ENCODE data around the gene PTPRC. TPM values are rescaled to one million over a fixed set of nuclear protein-coding genes. Genes with fewer than 3 reads are reported as not detected.

Gene PTPRC
- total RNA-seq, 1 donor from 2014 or later, result not detected

DNA sequence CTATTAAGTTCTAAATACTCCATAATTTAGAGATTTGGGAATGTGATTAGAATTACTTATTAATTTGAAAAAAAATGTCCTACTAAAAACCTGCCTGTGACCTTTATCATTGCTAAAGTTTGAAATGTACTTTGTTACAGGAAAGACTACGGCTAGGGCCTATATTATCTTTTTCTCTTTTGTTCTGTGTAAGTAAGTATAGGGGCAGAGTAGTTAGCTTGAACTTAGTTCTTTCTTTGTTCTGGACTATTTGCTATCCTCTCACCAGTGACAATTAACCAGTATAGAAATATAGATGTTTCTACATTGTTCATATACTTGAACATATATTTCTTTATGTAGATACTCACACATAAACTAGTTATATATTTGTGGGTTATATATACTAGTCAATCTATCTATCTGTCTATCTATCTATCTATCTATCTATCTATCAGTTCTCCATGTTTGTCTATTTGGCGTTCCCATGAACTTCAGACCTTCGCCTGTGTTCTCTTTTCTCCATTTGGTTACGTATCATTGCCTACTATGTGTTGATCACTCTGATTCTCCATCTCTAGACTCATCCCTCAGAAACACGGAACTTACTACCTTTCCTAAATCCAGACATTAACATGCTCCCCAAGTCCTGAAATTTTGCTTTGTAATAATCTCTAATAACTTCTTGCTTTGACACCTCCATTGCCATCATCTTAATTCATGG lies 3.3 kb downstream of the PTPRC start:
- no peak for DNase-seq (ENCODE audit: low read depth in 2 of 2)

DNA sequence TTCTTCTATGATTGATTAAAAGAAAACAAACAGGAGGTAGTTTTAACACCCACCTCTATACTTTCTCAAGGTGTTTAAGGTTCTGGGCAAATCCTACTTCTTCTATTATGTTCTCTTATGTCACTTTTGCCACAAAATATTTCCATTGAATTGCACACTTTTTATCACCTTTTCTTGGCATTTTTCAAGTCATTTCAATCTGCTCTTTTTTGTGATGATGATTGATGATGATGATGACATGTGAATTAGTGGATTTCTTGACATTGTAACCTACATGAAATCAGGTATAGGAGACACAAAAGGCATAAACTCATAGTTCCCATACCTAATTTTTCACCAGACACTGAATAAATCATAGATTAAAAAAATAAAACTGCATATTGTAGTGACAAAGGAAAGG lies 4.1 kb downstream of the PTPRC start:
- DNase-seq (ENCODE audit: low read depth in 2 of 2), result no peak

DNA sequence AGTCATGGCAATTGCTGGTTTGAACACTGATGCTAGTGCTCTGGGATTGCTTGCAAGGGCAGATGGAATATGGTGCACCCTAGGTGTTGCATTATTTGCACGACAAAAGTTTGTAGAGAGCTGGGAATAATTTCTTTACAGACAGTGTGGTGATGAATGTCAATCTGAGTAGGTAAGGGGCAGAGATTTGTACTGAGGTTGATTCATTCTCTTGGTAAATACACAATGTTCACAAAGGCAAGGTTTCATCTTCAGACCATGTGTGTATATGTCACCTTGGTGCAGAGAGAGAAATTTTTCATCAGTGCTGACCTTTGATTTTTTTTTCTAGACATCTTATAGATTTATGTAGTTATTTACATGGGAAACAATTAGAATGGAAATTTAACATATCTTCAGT lies 5.0 kb downstream of the PTPRC start:
- no peak for DNase-seq (ENCODE audit: low read depth in 2 of 2)

DNA sequence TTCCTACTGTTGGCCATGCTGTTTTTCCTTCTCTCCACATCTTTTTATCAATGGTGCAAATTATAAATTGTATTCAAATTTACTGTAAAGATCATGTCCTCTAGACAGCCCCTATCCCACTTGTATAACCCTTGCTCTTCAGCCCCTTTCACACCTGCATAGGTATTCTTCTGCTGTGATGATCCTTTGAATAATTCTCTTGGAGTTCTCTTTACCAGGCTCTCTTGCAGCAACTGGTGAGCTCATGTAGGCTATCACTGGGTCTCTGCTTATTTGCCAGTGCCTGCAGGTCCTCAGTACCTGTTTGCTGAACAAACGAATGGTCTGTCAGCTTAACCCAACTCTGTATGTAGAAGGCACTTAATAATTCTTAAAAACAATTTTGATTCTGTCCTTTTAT lies 8.2 kb downstream of the PTPRC start:
- DNase-seq (ENCODE audit: low read depth in 2 of 2), result no peak

DNA sequence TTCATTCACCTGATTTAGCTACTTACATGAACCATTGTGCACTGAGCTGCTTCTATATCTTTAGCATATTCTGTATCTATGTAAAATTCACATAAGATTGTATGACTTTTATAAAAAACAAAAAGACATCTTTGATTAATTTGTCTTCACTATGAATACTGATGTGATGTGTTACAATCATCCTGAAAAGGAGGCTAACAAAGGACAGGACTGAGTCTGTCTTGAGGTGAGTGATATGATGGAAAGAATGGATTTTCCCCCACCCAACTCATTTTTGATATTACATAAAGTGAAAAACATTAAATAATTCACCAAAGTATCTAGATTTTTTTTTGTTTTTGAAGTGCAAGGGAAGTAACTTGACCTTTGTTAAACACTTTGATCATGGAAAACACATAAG lies 9.8 kb downstream of the PTPRC start:
- no peak for DNase-seq (ENCODE audit: low read depth in 2 of 2)

DNA sequence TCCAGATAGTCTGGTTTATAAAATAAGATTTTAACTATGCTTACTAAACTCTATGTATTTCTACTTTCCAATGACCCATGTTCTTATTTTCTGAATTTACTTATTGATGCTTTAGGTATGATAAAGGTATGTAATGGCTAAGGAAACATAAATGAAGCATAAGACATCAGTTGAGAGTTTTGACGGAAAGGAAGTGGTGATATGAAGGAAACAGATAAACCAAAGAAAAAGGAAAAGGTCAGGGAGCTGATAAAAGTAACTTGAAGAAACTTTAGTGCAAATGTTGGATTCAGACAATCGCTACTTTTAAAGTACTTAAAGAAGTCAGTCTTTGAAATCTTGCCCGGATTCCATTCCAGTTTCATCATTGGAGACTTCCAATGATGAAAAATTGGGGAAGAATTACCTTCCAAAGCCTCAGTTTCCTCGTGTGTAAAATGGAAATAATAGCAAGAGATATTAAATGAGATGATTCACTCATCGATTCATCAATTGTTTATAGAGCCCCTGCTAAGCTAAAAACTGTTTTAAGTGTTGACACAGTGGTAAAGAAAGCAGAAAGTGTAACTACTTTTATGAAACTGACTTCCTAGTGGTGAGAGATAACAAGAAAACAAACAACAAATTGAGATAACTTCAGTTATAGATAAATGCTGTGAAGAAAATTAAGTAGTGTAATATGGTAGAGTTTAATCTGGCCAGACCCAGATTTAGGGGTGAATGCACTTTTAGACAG lies 10.6 kb downstream of the PTPRC start:
- no peak for DNase-seq (ENCODE audit: low read depth in 2 of 2)

DNA sequence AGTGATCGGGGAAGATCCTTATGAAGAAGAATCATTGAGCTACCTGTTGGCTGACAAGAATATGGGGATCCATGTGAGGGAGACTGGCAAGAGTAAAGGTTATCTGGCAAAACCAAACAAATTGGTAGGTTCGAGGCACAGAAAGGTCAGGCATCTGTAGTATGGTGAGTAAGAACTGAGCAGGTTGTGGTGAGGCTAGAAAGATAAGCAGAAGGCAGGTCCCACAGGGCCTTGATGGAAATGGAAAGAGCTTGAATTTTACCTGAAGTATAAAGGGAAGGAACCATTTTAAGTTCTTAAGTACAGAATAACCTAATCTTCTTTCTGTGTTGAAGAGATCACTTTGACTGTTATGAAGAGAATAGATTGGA lies 11.1 kb downstream of the PTPRC start:
- no peak for DNase-seq (ENCODE audit: low read depth in 2 of 2)

DNA sequence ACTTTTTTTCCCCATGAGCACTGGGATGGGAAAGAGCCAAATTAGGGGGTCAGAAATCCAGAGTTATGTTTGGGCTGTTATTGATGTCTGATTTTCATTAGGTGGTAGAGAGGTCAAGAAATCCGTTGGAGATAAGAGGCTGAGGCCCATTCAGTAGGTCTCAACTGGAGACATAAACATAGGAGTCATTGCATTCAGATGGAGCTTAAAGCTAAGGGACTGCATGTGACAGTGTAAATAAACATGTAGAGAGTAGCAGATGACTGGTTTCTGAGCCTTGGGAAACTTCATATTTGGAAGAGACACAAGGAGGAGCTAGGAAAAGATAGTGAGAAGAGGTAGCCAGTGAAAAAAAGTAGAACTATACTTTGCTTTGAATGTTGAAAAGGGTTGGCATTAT lies 11.7 kb downstream of the PTPRC start:
- no peak for DNase-seq (ENCODE audit: low read depth in 2 of 2)

DNA sequence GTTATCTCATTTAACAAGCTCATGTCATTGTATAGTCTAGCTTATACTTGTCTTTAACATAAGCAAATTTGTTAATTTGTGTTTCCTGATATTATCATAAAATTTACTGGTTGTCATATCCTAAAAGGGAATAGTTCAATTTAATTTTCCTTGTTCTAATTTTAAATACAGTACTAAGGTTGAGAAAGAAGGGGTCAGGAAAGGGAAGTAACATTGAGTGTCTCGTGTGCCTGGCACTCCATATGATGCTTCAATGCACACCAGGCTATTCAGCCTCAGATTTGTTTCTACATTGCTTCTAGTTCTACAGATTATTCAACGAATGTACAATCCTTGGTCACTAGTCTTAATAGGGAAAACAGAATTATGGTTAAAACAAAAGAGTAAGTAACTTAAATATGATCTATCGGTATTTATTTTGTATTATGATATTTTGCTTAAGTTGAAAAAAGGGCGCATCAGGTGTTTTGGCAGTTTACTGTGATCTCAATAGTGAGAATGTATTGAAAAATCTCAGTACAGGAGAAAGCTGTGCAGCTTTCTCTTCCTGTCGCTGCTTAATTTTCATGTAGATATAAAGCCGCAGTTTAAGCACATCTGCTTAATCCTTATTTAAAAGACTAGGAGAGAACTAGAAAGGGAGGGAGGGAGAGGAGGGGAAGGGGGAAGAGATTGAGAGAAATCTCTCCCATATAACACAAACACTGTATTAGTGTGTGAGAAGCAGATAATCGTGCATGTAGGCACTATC lies 13.0 kb downstream of the PTPRC start:
- DNase-seq (ENCODE audit: low read depth in 2 of 2), result no peak

DNA sequence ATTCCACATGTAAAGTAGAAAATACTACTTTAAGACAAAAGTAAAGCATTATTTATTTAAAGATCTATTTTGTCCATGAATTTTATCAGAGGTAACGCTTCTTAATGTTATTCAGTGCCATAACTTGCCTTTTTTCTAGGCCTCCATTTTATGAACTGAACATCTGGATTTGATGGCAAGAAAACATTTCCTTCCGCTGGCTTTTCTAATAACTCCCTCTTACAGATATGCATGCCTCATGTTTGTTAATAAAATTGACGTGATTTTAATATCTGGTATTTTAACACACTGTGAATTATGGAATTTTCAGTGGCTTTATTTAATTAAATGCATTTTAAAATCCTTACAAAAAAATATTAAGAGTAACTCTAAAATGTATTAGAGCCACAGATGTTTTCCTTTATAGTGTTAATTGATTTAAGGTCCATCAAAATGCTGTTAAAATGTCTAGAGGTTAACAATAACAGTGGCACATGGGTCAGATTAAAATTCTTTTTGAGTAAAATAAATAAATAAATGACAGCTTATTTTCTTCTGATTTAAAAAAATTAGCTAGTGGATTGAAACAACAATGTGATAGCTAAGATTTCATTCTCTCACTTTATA lies 15.1 kb downstream of the PTPRC start:
- no peak for DNase-seq (ENCODE audit: low read depth in 2 of 2)

DNA sequence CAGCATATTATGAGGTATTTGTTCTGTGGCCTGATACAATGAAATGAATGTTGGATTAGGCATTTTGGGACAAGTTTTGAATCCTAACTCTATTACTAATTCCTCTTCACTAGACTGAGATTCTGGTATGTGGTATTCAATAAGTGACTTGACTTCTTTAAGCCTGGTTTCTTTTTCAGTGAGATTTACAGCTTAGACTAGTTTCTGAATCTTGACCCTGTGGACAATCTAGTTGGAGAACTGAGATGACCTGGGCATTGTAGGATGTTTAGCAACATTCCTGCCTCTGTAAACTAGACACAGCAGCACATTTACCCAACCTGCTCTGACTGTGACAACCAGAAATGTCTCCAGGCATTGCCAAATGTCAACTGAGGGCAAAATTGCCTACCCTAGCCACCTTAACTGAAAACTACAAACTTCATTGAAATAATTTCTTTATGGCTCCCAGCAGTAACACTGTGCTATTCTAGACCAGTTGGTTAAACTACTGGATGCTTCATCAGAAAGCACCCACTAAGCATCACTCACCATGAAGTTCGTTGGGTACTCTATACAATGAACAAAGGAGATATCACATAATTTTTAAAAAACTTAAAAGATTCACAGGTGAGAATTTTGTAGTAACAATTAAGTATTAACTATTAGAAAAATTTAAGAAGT lies 16.8 kb downstream of the PTPRC start:
- no peak for DNase-seq (ENCODE audit: low read depth in 2 of 2)

DNA sequence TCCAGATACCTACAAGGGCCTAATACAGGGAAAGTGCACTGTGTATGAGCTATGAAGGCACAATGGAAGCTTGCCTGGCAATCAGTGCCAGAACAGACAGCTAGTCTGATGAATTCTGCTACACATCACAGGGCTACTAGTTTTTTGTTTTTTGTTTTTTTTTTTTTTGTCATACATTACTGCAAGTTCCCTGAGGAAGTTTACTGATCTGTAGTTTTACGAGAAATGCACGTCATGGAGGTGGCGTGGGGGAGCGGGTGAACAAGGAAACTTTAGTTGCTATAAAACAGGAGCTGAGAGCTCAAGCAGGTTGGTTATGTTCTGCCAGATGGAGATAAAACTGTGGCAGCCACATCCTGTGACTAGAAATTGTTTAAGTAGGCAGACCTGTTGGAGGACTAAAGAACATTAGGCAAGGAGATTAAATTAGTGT lies 17.7 kb downstream of the PTPRC start:
- no peak for DNase-seq (ENCODE audit: low read depth in 2 of 2)

DNA sequence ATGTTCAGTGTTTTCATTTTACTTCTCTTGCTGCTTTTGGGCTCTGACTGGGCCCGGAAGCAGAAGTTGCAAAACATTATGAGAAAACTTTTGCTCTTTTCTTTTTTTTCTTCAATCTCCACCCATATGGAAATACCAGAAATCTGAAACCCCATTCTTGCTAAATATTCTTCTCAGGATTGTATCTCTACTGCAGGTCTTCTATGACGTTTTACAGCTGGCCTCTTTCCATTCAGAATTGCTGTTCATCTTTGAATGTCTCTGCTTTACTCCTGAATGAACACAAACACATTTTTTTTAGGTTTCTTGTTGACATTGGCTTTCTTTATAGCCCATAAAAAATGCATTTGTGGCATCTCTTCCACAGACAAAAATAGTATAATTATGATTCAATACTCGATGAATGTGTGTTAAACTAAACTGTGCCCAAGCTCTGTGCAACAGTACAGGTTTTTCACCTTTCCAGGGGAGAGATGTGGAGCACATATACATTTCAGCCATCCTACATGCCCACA lies 18.8 kb downstream of the PTPRC start:
- peak; percentile 40 to 62 for DNase-seq (ENCODE audit: low read depth in 2 of 2)

DNA sequence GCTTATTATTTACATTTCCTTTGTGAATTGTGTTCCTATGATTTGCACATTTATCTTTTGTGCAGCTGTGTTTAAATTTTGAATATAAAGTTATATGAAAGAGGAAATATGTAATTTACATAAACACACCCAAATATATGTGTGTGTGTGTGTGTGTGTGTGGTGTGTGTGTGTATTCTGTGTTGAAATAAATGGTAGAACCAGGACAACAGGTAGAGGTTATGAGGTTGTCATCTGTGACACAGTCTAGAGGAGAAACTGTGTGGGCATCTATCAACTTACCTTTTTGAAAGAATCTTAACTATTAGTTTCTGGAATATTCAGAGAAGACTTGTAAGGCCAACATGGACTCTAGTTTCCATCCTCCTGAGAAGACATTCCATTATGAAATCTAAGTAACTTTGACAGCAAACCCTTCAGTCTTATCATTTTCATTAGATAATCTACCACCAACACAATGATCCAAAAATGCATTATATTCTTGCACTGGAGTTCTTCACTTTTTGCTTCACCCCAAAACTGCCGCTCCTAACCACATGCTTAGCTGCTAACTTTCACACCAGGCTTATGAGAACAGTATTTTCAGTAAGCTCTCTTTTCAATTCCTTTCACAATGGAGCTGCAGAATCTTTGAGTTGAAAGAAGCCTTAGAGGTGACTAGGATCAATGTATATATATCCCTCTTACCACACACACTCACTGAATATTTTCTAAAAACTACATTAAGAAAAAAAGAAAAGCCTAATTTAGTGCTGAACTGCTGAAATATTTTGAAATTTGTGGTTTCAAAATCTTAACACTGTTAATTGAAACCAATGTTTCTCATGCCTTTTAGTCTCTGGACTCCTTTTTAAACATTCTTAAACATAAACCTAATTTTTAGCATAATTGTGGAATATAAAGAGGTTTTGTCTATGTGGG lies 21.8 kb downstream of the PTPRC start:
- DNase-seq (ENCODE audit: low read depth in 2 of 2), result no peak

DNA sequence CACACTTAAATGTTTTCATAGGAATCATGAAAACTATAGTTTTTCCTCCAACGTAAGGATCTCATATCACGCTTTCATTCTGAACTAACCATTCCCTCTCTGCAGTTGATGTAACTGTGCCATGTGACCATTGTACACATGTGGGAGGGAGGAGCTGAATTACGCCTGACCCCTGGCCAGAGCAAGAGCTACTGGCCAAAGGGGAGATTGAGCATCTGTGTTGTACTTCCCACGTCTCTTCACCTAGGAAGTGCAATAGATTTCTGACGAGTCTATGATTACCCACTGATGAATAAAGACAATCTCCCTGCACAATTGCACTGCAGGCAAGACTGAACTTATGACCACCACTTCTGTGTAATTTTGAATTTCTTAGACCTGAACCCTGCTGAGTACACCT lies 24.0 kb downstream of the PTPRC start:
- DNase-seq (ENCODE audit: low read depth in 2 of 2), result no peak

DNA sequence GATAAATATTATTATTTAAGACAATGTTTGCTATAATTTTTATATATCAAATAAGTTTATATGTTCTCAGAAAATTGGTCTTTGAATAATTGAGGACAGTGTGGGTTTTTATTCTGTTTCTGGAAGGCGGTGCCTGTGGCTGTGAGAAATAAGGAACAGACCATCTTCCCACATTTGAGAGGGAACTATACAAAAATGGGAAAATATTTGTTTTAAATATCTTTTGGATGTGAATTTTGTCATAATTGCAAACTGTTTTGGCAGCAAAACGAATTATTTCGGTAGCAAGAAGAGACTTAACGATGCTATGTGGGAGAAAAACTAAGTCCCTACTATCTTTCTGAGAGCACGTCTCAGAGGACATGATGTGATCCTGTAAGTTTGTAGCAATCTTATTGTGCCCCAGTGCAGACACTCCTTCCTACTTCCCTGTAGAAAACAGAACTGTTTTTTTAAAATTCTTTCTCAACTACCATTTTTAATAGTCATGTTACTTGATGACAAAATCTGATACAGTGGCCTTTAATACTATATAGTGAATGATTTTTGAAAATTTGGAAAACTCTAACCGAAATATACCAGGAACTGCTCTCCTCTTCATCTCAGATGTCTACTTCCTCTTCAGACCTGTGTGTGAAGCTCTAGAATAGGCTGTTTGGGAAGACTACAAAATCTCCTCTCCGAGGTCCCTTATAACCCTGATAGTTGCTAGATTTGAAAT lies 25.4 kb downstream of the PTPRC start:
- DNase-seq (ENCODE audit: low read depth in 2 of 2), result no peak

DNA sequence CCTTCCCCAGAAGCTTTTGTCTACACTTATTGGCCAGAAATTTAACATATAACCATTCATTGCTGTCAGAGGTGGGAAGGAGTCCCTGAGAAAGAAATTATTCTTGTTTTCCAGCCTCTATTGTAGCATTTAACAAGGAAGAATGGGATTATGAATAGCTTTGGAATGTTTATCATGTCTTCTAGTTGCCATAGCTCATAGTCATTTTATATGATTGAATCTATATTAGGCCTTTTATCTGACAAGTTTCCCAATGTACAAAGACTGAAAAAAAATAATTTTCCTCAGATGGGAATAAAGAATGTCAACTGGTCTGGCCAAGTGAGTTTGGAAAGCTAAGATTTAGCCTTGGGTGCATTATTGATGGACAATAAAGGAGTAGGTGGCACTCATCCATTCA lies 28.3 kb downstream of the PTPRC start:
- no peak for DNase-seq (ENCODE audit: low read depth in 2 of 2)

DNA sequence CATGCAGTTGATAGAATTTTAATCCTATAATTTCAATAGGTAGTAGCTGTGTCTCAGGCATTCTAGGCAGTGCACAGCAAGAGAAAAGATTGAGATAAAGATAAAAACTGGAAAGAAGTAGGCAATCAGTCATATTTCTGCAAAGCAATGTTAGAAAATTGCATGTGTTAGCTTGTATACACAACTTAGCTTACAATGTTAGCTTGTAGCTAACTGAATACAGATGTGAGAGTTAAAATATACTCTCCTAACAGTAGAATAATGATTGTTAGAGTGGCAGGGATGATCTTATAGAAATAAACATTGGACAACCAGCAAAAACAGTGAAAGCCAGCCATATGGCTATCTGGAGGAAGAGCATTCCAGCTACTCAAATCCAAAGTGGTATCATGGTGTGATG lies 29.0 kb downstream of the PTPRC start:
- DNase-seq (ENCODE audit: low read depth in 2 of 2), result no peak

DNA sequence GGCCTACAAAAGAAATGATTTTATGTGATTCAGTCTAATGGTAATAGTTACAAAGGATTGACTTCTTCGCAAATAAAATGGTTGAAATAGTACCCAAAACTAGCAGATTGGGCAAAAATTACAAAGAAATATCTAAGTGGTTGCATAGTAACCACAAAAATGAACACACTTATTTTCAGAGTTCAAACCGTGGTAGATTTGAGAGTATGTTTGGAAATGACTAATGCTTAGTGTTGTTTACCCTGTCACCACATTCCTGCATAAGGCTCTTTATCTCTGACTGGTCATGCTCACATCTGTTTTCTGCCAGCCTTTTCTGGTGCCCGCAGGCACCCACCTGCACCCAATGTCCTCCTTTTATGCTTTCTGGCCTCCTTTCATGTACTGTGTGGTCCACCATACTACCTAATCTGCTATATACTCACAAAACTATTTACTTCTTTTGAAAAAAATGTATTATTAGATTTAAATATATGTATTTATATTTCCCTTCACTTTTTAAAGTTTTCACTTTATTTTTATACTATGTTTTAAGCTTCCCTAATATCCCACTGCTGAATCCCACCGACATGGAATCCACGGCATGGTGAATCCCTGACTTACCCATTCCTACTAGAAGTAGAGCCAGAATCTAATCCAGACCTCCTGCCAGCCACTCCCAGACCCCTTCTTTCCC lies 30.3 kb downstream of the PTPRC start:
- peak; percentile 9 to 74 for DNase-seq (ENCODE audit: low read depth in 2 of 2)
